Measurements from ENCODE around the gene UBR2.

GRCh38 chr6:42522036-42522435, 41.8 kb upstream of the UBR2 start:
- TF ChIP-seq CTCF (IDR thresholded peaks at IDR 0.05) (no peak), POLR2A (IDR thresholded peaks at IDR 0.05) (no peak)

All from adrenal gland (tissue), 5 donors.